ENCODE results near the gene CEL.

- TF ChIP-seq CTCF (IDR thresholded peaks at IDR 0.05) (no peak), POLR2A (IDR thresholded peaks at IDR 0.05) (no peak)
Measured at GRCh38 chr9:133108794-133109641, 47.2 kb downstream of the CEL start.
